ENCODE data around the gene METTL16.

DNA sequence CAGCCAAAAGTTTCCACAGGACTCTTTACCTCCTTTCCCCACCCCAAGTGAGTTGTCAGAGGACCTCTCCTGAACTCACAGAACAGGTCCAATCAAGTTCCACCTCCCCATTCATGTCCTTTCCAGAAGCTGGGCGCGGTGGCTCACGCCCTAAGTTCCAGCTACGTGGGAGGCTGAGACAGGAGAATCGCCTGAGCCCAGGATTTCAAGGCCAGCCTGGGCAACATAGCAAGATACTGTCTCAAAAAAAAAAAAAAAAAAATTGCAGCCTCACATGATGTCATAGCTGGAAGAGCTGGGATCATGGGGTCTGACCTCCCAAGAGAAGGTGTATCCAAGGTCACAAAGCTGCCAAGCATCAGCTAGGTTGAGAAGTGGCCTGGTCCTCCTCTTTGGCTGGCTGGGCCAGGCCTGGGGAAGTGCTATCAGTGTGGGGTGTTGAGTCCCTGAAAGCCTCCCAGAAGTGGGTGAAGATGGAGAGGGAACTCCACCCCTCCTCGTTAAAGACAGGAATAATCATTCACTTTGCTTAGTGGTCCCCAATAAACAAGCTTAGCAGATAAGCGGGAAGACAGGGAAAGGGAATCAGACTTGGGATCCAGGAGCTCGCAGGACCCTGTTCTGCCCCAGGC is 105.3 kb downstream of the METTL16 start:
- TF ChIP-seq, protein P1, sequence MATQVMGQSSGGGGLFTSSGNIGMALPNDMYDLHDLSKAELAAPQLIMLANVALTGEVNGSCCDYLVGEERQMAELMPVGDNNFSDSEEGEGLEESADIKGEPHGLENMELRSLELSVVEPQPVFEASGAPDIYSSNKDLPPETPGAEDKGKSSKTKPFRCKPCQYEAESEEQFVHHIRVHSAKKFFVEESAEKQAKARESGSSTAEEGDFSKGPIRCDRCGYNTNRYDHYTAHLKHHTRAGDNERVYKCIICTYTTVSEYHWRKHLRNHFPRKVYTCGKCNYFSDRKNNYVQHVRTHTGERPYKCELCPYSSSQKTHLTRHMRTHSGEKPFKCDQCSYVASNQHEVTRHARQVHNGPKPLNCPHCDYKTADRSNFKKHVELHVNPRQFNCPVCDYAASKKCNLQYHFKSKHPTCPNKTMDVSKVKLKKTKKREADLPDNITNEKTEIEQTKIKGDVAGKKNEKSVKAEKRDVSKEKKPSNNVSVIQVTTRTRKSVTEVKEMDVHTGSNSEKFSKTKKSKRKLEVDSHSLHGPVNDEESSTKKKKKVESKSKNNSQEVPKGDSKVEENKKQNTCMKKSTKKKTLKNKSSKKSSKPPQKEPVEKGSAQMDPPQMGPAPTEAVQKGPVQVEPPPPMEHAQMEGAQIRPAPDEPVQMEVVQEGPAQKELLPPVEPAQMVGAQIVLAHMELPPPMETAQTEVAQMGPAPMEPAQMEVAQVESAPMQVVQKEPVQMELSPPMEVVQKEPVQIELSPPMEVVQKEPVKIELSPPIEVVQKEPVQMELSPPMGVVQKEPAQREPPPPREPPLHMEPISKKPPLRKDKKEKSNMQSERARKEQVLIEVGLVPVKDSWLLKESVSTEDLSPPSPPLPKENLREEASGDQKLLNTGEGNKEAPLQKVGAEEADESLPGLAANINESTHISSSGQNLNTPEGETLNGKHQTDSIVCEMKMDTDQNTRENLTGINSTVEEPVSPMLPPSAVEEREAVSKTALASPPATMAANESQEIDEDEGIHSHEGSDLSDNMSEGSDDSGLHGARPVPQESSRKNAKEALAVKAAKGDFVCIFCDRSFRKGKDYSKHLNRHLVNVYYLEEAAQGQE (IDR thresholded peaks at IDR 0.05; ENCODE audit: unreplicated experiment): no peak
- TF ChIP-seq, protein P2, sequence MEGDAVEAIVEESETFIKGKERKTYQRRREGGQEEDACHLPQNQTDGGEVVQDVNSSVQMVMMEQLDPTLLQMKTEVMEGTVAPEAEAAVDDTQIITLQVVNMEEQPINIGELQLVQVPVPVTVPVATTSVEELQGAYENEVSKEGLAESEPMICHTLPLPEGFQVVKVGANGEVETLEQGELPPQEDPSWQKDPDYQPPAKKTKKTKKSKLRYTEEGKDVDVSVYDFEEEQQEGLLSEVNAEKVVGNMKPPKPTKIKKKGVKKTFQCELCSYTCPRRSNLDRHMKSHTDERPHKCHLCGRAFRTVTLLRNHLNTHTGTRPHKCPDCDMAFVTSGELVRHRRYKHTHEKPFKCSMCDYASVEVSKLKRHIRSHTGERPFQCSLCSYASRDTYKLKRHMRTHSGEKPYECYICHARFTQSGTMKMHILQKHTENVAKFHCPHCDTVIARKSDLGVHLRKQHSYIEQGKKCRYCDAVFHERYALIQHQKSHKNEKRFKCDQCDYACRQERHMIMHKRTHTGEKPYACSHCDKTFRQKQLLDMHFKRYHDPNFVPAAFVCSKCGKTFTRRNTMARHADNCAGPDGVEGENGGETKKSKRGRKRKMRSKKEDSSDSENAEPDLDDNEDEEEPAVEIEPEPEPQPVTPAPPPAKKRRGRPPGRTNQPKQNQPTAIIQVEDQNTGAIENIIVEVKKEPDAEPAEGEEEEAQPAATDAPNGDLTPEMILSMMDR (conservative IDR thresholded peaks at IDR 0.05; ENCODE audit: low read depth in 2 of 2): no peak
- TF ChIP-seq EZH2 (IDR thresholded peaks at IDR 0.05; ENCODE audit: low read depth, unreplicated experiment): no peak
- no peak for TF ChIP-seq ZNF114 (CRISPR knock-in tag; IDR thresholded peaks at IDR 0.05)
- no peak for TF ChIP-seq CREB1 (CRISPR knock-in tag; IDR thresholded peaks at IDR 0.05; ENCODE audit: low read depth)
- TF ChIP-seq STAT1 (IDR thresholded peaks at IDR 0.05; ENCODE audit: unreplicated experiment): no peak
- no peak for TF ChIP-seq POLR2AphosphoS5 (IDR thresholded peaks at IDR 0.05; ENCODE audit: low read depth)

Data from GM23338 (cell line).